ENCODE results near the gene STAM.

STAM gene

DNA sequence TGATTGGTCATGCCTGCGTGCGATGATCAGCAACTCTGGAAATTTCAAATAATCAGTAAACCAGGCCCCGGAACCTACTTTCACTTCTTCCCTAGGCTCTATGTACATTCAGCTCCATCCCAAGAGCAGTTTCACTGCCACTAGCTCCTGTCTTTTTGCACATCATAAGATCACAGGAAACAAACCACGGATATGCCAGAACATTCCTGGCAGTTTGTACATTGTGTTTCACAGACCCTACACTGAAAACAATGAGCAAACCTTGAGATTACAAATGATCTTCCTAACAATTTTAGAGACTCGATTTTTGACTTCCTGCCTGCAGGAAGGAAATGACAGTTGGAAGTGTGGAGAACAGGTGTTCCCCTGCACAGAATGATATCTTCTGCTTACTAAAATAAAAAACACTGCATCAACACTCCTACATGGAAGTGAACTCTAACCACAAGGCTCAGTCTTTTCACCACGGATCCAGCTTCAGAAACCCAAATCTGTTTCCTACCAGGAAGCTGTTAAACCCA, 100.5 kb downstream of the STAM start:
- TF ChIP-seq, protein P1, sequence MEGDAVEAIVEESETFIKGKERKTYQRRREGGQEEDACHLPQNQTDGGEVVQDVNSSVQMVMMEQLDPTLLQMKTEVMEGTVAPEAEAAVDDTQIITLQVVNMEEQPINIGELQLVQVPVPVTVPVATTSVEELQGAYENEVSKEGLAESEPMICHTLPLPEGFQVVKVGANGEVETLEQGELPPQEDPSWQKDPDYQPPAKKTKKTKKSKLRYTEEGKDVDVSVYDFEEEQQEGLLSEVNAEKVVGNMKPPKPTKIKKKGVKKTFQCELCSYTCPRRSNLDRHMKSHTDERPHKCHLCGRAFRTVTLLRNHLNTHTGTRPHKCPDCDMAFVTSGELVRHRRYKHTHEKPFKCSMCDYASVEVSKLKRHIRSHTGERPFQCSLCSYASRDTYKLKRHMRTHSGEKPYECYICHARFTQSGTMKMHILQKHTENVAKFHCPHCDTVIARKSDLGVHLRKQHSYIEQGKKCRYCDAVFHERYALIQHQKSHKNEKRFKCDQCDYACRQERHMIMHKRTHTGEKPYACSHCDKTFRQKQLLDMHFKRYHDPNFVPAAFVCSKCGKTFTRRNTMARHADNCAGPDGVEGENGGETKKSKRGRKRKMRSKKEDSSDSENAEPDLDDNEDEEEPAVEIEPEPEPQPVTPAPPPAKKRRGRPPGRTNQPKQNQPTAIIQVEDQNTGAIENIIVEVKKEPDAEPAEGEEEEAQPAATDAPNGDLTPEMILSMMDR (IDR thresholded peaks at IDR 0.05; ENCODE audit: insufficient read depth, missing control alignments), result no peak
- FAIRE-seq, result no peak
- DNase-seq (ENCODE audit: insufficient read length, low spot score), result no peak

DNA sequence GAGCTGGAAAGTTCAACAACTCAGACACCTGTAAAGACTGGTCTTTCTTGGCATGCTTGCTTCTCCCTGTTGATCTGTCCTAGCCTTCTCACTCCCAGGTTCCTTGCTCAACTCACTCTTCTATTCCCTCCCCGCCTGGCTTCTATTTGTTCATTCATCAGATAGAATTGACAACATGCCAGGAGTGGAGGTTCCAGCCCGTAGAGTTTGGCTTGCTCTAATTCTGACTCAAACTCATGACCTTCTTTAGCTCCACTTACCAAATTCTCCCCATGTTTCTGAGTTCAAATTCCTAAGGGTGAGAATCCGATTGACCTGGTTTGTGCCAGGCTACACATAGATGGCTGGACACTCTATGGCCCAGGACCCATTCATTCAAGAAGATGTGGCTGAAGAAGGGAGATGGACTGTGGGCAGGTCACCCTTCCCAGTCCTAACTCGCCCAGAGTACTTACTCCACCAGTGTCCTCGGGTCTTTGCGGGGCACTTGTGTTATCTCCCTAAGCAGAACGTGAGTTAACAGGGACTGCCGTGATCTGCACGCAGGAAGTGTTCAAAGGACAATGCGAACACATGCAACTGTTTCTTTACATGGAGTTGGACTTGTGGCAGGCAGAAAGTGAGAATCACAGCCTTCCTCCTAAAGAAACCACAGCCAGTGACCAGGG, 104.1 kb downstream of the STAM start:
- no peak for DNase-seq (ENCODE audit: insufficient read length, low spot score)
- TF ChIP-seq, protein P1 (IDR thresholded peaks at IDR 0.05; ENCODE audit: insufficient read depth, missing control alignments), result no peak
- FAIRE-seq, result no peak

DNA sequence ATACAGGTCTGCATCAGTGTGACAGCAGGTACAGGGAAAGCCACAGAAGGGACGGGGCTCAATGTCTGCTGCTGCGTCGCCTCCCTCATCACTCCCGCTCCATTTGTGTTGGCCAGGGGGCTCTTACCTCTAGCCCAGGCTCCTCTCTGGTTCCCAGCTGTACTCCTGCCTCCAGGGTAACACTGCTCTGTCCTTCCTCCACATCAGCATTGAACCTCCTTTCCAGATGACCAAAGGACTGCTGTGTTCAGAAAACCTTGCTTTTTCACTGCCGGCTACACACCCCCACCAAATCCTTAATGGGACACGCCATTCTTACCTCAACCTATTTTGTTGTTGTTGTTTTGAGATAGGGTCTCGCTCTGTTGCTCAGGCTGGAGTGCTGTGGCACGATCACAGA, 105.9 kb downstream of the STAM start:
- TF ChIP-seq, protein P1 (IDR thresholded peaks at IDR 0.05; ENCODE audit: insufficient read depth, missing control alignments), result no peak
- DNase-seq (ENCODE audit: insufficient read length, low spot score), result no peak
- no peak for FAIRE-seq

DNA sequence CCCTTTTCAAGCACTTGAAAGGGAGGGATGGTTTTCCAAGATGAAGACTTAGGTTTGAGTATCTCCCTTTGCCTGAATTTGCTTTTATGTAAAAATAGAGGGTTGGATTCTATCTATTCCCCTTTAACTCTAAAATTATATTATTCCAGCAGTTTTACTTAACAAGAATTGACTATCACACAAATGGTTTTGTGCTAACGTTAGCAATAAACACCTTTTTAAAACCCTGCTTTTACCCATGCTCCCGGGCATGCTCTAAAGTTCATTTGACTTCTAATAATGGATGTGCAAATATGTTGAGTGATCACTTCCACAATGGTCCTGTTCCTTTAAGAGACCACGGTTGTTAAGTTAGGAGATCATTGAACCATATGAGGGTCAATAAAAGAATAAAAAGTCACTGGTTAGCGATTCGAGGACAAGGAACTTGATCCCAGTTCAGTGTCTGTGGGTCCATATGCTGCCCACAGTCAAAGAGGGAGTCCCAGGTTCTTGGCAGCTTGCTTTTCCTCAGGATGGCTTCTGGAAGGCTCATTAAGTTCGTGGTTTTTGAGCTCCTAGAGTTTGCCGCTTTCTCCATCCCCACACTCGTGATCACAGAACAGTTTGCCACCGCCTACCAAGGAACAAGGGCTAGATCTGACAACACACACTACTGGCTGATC, 108.0 kb downstream of the STAM start, which contains the start of gene TMEM236:
Gene TMEM236, plus strand, starts transcription at position 421 of the 665 bp plus-strand sequence. Its CDS starts 95 bp downstream, at position 516.
- DNase-seq (ENCODE audit: insufficient read length, low spot score), result no peak

DNA sequence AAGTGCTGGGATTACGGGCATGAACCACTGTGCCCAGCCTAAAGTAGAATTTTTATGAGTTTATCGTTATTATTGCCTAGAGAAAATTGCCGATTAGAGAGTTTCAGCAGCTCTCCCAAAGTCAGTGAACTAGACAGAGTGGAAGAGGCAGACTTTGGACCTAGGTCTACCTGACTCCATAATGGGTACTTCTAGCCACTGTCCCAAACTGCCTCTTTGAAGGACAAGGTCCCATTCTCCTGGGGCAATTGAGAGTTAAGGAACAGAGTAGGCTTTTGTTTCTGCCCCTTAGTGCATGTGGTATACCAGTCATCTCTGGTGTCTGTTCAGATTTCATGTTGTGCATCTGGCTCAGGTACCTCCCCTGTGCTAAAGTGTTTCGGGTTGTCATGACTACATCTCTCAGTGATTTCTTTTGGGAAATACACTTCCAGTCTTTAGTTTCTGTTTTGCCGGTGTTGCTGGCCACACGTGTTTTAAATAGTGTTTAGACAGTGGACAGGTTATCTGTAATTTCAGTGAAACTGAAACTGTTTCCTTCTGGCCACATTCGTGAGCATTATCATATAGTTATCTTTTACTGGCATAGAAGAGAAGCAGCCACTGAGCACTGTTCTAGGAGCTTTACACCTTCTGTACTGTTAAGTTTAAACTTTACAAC, 112.7 kb downstream of the STAM start:
- no peak for DNase-seq (ENCODE audit: insufficient read length, low spot score)
- FAIRE-seq, result no peak
- TF ChIP-seq, protein P1 (IDR thresholded peaks at IDR 0.05; ENCODE audit: insufficient read depth, missing control alignments), result no peak

More for the DNA sequence above, 108.0 kb downstream of the STAM start, which contains the start of gene TMEM236:
- FAIRE-seq, result no peak
- TF ChIP-seq, protein P1 (IDR thresholded peaks at IDR 0.05; ENCODE audit: insufficient read depth, missing control alignments), result no peak

DNA sequence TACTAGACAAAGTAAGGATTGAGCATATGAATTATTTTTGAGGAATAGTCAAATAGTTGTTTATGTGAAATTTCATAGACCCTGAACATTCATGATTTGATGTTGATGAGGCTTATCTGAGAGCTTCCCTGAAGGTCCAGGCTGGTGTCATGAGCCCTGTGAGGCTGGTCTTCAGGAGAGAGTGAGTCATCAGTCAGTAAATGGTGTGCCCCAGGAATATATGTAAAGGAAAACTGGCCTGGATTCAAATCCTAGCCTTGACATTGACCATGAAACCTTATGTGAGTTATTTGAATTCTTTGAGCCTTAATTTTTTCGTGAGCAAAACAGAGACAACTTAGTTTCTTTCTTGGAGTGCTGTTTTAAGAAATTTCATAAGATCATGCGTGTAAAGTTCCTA, 114.2 kb downstream of the STAM start:
- DNase-seq (ENCODE audit: insufficient read length, low spot score) (no peak), FAIRE-seq (no peak)
- TF ChIP-seq, protein P1 (IDR thresholded peaks at IDR 0.05; ENCODE audit: insufficient read depth, missing control alignments), result no peak

Data from D721Med (cell line).